PC-9 (cell line): ENCODE data around the gene ASB15. TPM values are rescaled to one million over a fixed set of nuclear protein-coding genes. Genes with fewer than 3 reads are reported as not detected.

Experiments used
- BruUV-seq: library from RNA; stranded (reverse); fragments of 400-500 nt; replicated peaks from 2 replicates; lab custom pipeline; 2021; lab: Mats Ljungman, UMichigan
- CTCF ChIA-PET: fragments of 300-600 bp; sonication (Branson Sonifier 250); formaldehyde crosslinking; loops from one replicate; lab custom pipeline; 2022; ENCODE audit warnings: antibody characterized with exemption; lab: Charles Lee
- POLR2A ChIA-PET: fragments of 300-600 bp; sonication (Branson Sonifier 250); formaldehyde crosslinking; loops from one replicate; lab custom pipeline; 2022; ENCODE audit warnings: antibody characterized with exemption; ENCODE audit not compliant: unreplicated experiment; lab: Charles Lee
- DNase-seq, 2 experiments: peaks; one replicate each; pipeline versions ENCODE4 v3.0.0 to v3.0.0-alpha.2; 2015 to 2022; ENCODE audit warnings: mixed read lengths in 1 of 2
- H2AFZ ChIP-seq: fragments of 200-600 bp; sonication (generic); 2 replicates; pipeline ENCODE4 v1.8.1; 2017; ENCODE audit warnings: antibody characterized with exemption
- H3F3A ChIP-seq: fragments of 200-600 bp; sonication (generic); 2 replicates; pipeline ENCODE4 v1.8.1; 2017; ENCODE audit warnings: antibody characterized with exemption, mild to moderate bottlenecking, low read depth; ENCODE audit not compliant: insufficient read depth
- H3K27ac ChIP-seq: fragments of 200-600 bp; sonication (generic); 2 replicates; pipeline ENCODE4 v1.6.1; 2016; ENCODE audit warnings: mixed run types
- H3K27me3 ChIP-seq: fragments of 200-600 bp; sonication (generic); 2 replicates; pipeline ENCODE4 v1.6.1; 2016; ENCODE audit warnings: low read depth, mixed run types; ENCODE audit not compliant: insufficient read depth
- H3K36me3 ChIP-seq: fragments of 200-600 bp; sonication (generic); 2 replicates; pipeline ENCODE4 v1.6.1; 2016; ENCODE audit warnings: low read depth, mixed run types
- H3K4me1 ChIP-seq: fragments of 200-600 bp; sonication (generic); replicated peaks from 2 replicates; pipeline ENCODE4 v1.6.1; 2016; ENCODE audit warnings: mixed run types; ENCODE audit not compliant: insufficient read depth
- H3K4me2 ChIP-seq: fragments of 200-600 bp; sonication (generic); 2 replicates; pipeline ENCODE4 v1.6.1; 2017; ENCODE audit warnings: mixed run types
- H3K4me3 ChIP-seq: fragments of 200-600 bp; sonication (generic); 2 replicates; pipeline ENCODE4 v1.6.1; 2016; ENCODE audit warnings: mixed run types
- H3K79me2 ChIP-seq: fragments of 200-600 bp; sonication (generic); 2 replicates; pipeline ENCODE4 v1.6.1; 2017; ENCODE audit warnings: low read depth, mixed run types
- H3K9me2 ChIP-seq: fragments of 200-600 bp; sonication (generic); 2 replicates; pipeline ENCODE4 v1.8.1; 2017; ENCODE audit warnings: mild to moderate bottlenecking; ENCODE audit not compliant: insufficient read depth
- H3K9me3 ChIP-seq: fragments of 200-600 bp; sonication (generic); 2 replicates; pipeline ENCODE4 v1.8.1; 2016; ENCODE audit warnings: low read depth; ENCODE audit not compliant: insufficient read depth
- H4K20me1 ChIP-seq: fragments of 200-600 bp; sonication (generic); 2 replicates; pipeline ENCODE4 v1.8.1; 2017; ENCODE audit not compliant: insufficient read depth
- EZH2 ChIP-seq: fragments of 200-600 bp; sonication (generic); IDR thresholded peaks from 2 replicates; pipeline ENCODE4 v1.8.0; 2017; ENCODE audit warnings: antibody characterized with exemption, low read depth
- intact Hi-C: fragments of 100-400 bp; cut with micrococcal nuclease; formaldehyde crosslinking; loops from one replicate; pipeline ENCODE4 v1.10.0; 2022; ENCODE audit not compliant: unreplicated experiment
- total RNA-seq: library from RNA; stranded (reverse); gene quantifications from 2 replicates; pipeline ENCODE4 v1.2.3, GENCODE V29; 2021
- TF ChIP-seq, protein P1 (sequence below): fragments of 200-600 bp; sonication (generic); conservative IDR thresholded peaks from 2 replicates; pipeline ENCODE4 v1.6.1; 2017; ENCODE audit warnings: mixed run types, antibody characterized with exemption, mild to moderate bottlenecking, moderate library complexity

The ASB15 gene
- total RNA-seq, 1 experiment from 2014 or later = not detected

GRCh38 chr7:123643495-123644441 lies 42.1 kb downstream of the ASB15 start:
- Histone ChIP-seq H3K36me3 (no peaks in the 10 kb centered on the region), H3K79me2 (no peaks in the 10 kb centered on the region), H3F3A (peaks cover 10% of the 10 kb centered on the region), H3K27me3 (no peaks in the 10 kb centered on the region), H2AFZ (peak overlapping the region; percentile 28; the same call in 1 of the 2 replicates), H3K4me2 (peak overlapping the region; percentile 70), H3K4me1 (peaks cover 26% of the 10 kb centered on the region), H3K9me3 (no peaks in the 10 kb centered on the region), H4K20me1 (no peaks in the 10 kb centered on the region), H3K27ac (peak overlapping the region; percentile 42), H3K9me2 (no peaks in the 10 kb centered on the region), H3K4me3 (peak overlapping the region; percentile 50)
- no TSS peak for BruUV-seq
- TF ChIP-seq EZH2 = no peak
- TF ChIP-seq, protein P1, sequence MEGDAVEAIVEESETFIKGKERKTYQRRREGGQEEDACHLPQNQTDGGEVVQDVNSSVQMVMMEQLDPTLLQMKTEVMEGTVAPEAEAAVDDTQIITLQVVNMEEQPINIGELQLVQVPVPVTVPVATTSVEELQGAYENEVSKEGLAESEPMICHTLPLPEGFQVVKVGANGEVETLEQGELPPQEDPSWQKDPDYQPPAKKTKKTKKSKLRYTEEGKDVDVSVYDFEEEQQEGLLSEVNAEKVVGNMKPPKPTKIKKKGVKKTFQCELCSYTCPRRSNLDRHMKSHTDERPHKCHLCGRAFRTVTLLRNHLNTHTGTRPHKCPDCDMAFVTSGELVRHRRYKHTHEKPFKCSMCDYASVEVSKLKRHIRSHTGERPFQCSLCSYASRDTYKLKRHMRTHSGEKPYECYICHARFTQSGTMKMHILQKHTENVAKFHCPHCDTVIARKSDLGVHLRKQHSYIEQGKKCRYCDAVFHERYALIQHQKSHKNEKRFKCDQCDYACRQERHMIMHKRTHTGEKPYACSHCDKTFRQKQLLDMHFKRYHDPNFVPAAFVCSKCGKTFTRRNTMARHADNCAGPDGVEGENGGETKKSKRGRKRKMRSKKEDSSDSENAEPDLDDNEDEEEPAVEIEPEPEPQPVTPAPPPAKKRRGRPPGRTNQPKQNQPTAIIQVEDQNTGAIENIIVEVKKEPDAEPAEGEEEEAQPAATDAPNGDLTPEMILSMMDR = no peak
- intact Hi-C loops = no loop called here
- ChIA-PET CTCF (no interaction called here), POLR2A (interaction anchor here (0.6 kb wide), 1 partner anchor 60 kb away, joined by 3 read pairs; no protein-coding TSS in a partner anchor)
- peak; percentile 52 to 70 for DNase-seq

- POLR2A ChIA-PET = no interaction called here
- Histone ChIP-seq H3K36me3 (no peaks in the 10 kb centered on the region), H3K79me2 (no peaks in the 10 kb centered on the region), H3F3A (peaks cover 10% of the 10 kb centered on the region), H3K9me2 (no peaks in the 10 kb centered on the region), H4K20me1 (no peaks in the 10 kb centered on the region), H3K9me3 (no peaks in the 10 kb centered on the region), H3K27ac (no peak overlapping the region), H3K4me1 (peaks cover 26% of the 10 kb centered on the region), H3K4me3 (no peak overlapping the region), H3K27me3 (no peaks in the 10 kb centered on the region), H2AFZ (no peak overlapping the region), H3K4me2 (no peak overlapping the region)
- no TSS peak for BruUV-seq
- CTCF ChIA-PET = no interaction called here
- no peak for DNase-seq
- TF ChIP-seq EZH2 = no peak
- TF ChIP-seq, protein P1 = no peak
- intact Hi-C loops = no loop called here
Observed at GRCh38 chr7:123645516-123645915, 43.9 kb downstream of the ASB15 start.

DNA sequence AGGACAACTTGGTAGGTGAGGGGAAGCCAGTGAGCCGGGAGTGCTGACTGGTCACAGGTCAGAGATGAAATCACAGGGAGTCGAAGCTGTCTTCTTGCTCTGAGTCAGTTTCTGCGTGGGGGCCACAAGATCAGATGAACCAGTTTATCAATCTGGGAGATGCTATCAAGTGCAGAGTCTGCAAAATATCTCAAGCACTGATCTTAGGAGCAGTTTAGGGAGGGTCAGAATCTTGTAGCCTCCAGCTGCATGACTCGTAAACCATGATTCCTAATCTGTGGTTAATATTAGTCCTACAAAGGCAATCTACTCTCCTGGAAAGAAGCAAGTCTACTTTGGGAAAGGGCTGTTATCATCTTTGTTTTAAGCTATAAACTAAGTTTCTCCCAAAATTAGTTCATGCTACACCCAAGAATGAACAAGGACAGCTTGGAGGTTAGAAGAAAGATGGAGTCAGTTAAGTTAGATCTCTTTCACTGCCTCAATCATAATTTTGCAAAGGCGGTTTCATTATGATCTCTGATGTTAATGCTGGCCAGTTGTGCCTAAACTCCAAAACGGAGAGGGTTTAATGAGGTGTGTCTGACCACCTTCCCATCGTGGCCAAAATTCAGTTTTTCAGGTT lies 45.6 kb downstream of the ASB15 start:
- CTCF ChIA-PET = interaction anchor here (0.7 kb wide), 1 partner anchor 1251 kb away, joined by 5 read pairs; no protein-coding TSS in a partner anchor
- peak in 1 of 2 experiments; percentile 54 for DNase-seq
- Histone ChIP-seq H3K79me2 (no peaks in the 10 kb centered on the region), H2AFZ (no peak overlapping the region), H4K20me1 (no peaks in the 10 kb centered on the region), H3K27ac (no peak overlapping the region), H3K27me3 (no peaks in the 10 kb centered on the region), H3K36me3 (no peaks in the 10 kb centered on the region), H3K9me3 (no peaks in the 10 kb centered on the region), H3K4me1 (peaks cover 26% of the 10 kb centered on the region), H3K9me2 (no peaks in the 10 kb centered on the region), H3K4me2 (peak overlapping the region; percentile 2; the same call in 1 of the 2 replicates), H3K4me3 (no peak overlapping the region), H3F3A (peaks cover 10% of the 10 kb centered on the region)
- POLR2A ChIA-PET = no interaction called here
- no TSS peak for BruUV-seq
- TF ChIP-seq EZH2 = no peak
- TF ChIP-seq, protein P1 = no peak
- intact Hi-C loops = no loop called here
